Stimulated activated CD4-positive, alpha-beta T cell treated with anti-CD3 and anti-CD28 coated beads, Interleukin-12 subunit alpha, Interleukin-12 subunit beta, amount 100 ng/mL, for 24 hours (primary cell): ENCODE measurements around the gene CPED1.

Experiments
- DNase-seq, 2 experiments: peaks; one replicate each; pipeline ENCODE4 v3.0.0-alpha.2; 2020; ENCODE audit warnings: low read depth in 2 of 2

Gene CPED1

GRCh38 chr7:120988591-120989256 is at the start of gene CPED1:
Gene CPED1 (plus strand): TSS chr7:120988711. CDS start chr7:120989622, 911 bp downstream.
- peak in 1 of 2 experiments; percentile 21 for DNase-seq

GRCh38 chr7:120939345-120939744 is 49.2 kb upstream of the CPED1 start:
- no peak for DNase-seq

GRCh38 chr7:120941064-120941463 is 47.4 kb upstream of the CPED1 start:
- DNase-seq = no peak

GRCh38 chr7:120941856-120942255 is 46.7 kb upstream of the CPED1 start:
- no peak for DNase-seq

- no peak for DNase-seq
Measured at GRCh38 chr7:120942861-120943260, 45.6 kb upstream of the CPED1 start.

- DNase-seq = no peak
Measured at GRCh38 chr7:120944826-120945562, 43.5 kb upstream of the CPED1 start.

GRCh38 chr7:120947980-120948379 is 40.5 kb upstream of the CPED1 start:
- no peak for DNase-seq

- no peak for DNase-seq
Measured at GRCh38 chr7:120949393-120949911, 39.1 kb upstream of the CPED1 start.

GRCh38 chr7:120949998-120950538 is 38.4 kb upstream of the CPED1 start:
- DNase-seq = no peak

- peak; percentile 93 to 96 for DNase-seq
Measured at GRCh38 chr7:120950539-120951308, 37.8 kb upstream of the CPED1 start, which contains the start of gene ING3. Gene ING3 (plus strand): TSS chr7:120950777. CDS start chr7:120950897, 120 bp downstream.

- no peak for DNase-seq
Measured at GRCh38 chr7:120951309-120951699, 37.2 kb upstream of the CPED1 start.

- DNase-seq = no peak
Measured at GRCh38 chr7:120951826-120952225, 36.7 kb upstream of the CPED1 start.

- no peak for DNase-seq
Measured at GRCh38 chr7:120955577-120956149, 32.8 kb upstream of the CPED1 start.

- DNase-seq = no peak
Measured at GRCh38 chr7:120959929-120960484, 28.5 kb upstream of the CPED1 start.

GRCh38 chr7:120960714-120961113 is 27.8 kb upstream of the CPED1 start:
- DNase-seq = no peak

- DNase-seq = no peak
Measured at GRCh38 chr7:120961638-120962173, 26.8 kb upstream of the CPED1 start.

GRCh38 chr7:120964088-120964487 is 24.4 kb upstream of the CPED1 start:
- DNase-seq = no peak

- no peak for DNase-seq
Measured at GRCh38 chr7:120966961-120967360, 21.6 kb upstream of the CPED1 start.

- no peak for DNase-seq
Measured at GRCh38 chr7:120973849-120974248, 14.7 kb upstream of the CPED1 start.

GRCh38 chr7:120979765-120980499 is 8.6 kb upstream of the CPED1 start:
- DNase-seq = no peak
